CD4-positive, alpha-beta T cell treated with Interleukin-2 at 100 ng/mL for 4 hours (primary cell): ENCODE data around the gene CENPI.
"Not testable (repeated sequence)": the region's sequence is repeated elsewhere in the genome, so short reads cannot be mapped to it uniquely, and the experiment has no call there.

Experiments
- DNase-seq: peaks from one replicate; pipeline ENCODE4 v3.0.0-alpha.2; 2020; ENCODE audit warnings: low spot score

CENPI gene, protein sequence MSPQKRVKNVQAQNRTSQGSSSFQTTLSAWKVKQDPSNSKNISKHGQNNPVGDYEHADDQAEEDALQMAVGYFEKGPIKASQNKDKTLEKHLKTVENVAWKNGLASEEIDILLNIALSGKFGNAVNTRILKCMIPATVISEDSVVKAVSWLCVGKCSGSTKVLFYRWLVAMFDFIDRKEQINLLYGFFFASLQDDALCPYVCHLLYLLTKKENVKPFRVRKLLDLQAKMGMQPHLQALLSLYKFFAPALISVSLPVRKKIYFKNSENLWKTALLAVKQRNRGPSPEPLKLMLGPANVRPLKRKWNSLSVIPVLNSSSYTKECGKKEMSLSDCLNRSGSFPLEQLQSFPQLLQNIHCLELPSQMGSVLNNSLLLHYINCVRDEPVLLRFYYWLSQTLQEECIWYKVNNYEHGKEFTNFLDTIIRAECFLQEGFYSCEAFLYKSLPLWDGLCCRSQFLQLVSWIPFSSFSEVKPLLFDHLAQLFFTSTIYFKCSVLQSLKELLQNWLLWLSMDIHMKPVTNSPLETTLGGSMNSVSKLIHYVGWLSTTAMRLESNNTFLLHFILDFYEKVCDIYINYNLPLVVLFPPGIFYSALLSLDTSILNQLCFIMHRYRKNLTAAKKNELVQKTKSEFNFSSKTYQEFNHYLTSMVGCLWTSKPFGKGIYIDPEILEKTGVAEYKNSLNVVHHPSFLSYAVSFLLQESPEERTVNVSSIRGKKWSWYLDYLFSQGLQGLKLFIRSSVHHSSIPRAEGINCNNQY

DNA sequence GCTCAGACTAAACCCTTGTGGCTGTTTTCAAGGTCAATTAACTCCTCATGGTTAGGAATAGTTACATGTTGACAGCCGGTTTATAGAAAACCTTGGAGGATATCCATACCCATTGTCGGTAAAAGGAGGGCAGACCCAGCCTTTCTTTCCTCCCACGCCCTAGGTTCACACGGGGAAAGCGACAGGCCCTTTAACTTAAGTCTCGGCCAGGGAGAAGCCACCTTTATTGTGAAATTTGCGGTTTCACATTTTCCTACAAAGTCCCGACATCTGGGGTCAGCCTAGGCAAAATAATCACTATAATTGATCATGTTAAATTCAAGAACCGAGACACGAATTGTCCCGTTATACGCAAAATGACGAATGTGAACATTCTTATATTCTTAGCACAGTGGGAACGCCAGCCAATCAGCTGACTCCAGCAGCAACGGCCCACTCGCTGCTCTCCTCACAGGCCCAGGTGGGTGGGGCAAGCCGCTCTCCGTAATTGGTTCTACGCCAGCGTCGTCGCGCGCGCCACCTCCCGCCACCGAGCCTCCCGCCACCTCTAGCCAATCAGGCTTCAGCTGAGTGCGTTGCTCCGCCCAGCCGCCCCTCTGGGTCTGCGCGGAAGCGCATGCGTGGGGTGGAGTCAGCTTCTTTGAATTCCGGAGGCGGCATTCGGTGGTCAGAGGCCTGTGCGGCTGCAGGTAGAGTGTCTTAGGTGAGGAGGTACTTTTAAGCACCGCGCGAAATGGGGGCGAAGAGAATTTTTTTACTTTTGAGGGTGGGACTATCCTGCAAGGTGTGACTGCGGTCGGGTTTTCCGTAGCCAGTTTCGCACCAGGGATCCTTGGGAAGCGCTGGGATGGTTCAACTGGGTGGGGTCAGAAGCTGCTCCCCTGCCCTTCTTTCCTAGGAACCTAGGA lies at the start of gene CENPI:
Gene CENPI, plus strand, starts transcription at position 659 of the 908 bp plus-strand sequence. CDS start 2,867 bp downstream, outside the sequence.
- DNase-seq, result peak; percentile 95

- DNase-seq, result no peak
Measured at GRCh38 chrX:101051153-101051548, 46.9 kb upstream of the CENPI start.

DNA sequence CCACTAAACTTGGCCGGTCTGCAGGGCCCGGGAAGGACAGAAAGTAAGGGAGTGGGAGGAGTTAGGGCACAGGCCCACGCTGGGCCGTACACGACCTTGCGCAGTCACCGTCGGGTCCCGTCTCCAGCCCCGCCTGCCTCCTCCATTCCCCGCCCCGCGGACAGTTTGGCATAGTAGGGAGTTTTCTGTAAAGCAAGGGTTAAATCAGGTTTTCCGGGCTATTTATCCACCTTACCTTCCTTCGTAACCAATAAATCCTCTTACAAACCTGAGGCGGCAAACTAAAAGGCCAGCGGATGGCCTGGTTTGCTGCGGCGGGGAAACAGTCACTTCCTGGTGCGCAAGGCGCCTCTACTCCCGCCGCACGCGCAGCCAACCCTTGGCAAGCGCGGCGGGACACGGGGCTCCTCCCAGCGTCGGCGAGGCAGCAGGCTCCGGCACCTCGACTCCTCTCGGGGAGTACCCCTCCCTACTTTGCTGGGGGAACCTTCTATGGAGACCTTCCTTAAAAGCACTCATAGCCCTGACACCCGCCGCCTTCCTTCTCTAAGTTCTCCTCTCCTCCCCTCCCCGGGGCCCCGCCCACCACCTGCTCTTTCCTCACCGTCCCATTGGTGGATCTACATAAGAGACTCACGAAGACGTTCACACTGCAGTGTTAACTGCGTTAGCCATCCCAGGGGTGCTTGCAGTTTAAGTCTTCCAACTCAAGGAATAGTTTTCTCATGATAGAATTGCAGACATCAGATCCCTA lies 46.3 kb upstream of the CENPI start, which contains the start of gene TRMT2B:
Gene TRMT2B, minus strand, starts transcription at position 563 of the 754 bp plus-strand sequence. CDS start 9,822 bp downstream, outside the sequence.
- DNase-seq, result peak; percentile 81

- not testable (repeated sequence) for DNase-seq
Measured at GRCh38 chrX:101056551-101056950, 41.5 kb upstream of the CENPI start.

- no peak for DNase-seq
Measured at GRCh38 chrX:101057093-101057714, 40.8 kb upstream of the CENPI start.

DNA sequence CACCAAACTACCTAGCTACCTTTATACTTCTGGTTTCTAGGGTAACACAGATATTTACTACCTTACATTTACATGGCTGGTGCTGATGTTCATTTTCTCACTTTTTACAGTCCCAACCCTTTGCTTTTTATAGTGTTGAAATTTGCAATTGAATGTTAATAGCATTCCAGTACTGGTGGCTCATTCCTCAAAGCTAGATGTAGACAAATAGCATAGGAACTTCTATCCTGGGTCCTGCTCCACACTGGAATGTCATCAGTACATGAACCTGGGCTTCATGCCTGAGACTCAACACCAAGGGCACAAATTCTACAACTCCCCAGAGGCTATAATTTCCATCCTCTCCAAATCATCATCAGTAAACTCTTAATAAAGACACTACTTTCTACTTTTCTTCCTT lies 35.8 kb upstream of the CENPI start:
- no peak for DNase-seq

- DNase-seq, result no peak
Measured at GRCh38 chrX:101071582-101071981, 26.4 kb upstream of the CENPI start.

DNA sequence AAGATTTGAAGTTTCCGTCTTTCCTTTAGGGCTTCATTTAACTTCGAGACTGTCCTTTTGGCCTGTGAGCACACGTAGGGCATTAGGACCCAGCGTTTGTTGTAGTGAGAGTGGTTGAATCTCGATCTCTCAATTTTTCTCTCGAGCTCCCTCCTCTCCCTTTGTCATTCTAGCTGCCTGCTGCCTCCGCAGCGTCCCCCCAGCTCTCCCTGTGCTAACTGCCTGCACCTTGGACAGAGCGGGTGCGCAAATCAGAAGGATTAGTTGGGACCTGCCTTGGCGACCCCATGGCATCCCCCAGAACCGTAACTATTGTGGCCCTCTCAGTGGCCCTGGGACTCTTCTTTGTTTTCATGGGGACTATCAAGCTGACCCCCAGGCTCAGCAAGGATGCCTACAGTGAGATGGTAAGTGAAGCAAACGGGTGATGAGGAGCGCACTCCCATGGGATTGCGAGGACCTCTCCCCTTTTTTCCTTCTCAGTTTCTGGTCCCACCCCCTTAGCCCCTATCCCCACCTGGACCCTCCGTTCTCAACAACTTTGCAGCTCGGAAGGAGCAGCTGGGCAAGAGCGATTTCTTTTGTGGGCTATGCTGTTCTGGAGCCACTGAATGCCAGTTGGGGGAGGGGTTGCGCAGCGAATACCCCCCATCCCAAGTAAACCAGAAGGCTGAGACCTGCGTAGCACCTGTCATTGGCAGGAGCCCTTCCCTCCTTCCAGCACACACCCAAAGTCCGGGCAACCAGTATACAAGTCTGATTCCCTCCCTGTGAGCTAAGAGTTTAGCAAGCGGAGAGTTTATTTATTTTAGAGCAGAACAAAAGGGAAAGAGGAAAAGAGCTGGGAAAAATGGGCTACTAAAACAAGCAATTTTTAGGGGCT lies 19.0 kb upstream of the CENPI start, which contains the start of gene TMEM35A:
Gene TMEM35A, plus strand, starts transcription at position 164 of the 883 bp plus-strand sequence. Its CDS starts 124 bp downstream, at position 288.
- no peak for DNase-seq

- DNase-seq, result no peak
Measured at GRCh38 chrX:101079736-101080270, 18.2 kb upstream of the CENPI start.

DNA sequence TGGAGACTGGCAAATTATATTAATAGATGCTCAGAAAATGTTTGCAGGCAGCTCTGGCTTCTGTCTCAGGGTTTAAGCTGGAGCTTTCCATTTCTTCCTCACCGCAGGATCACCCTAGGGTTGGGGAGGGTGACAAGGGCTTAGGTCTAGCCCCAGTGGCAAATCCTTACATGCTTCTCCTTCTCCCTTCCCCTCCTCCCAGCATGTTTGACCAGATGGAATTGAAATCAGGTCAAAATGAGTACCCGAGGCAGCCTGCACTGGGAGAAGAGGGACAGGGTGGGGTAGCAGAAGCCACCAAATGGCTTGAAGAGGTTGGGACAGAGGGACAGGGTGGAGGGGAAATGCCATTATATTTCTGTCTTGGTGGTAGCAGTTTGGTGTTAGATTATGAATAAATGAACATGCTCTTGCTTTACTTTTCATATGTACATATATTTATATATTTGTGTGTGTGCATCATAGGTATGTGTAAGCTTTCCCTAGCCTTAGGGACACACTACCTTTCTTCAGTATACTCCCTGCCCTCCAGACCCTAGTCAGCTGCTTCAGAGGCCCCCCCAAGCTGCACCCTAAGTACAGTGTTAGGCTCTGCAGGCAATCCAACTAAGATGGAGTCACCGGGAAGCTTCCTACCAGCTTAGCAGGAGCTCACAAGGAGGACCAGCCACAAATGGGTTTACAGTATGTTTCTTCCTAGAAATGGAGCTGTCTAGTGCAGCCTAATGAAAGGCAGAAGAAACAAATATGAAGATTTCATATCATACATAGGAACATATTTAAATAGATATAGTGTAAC lies 17.5 kb upstream of the CENPI start:
- DNase-seq, result no peak

GRCh38 chrX:101081231-101081630 lies 16.8 kb upstream of the CENPI start:
- no peak for DNase-seq

GRCh38 chrX:101091817-101092216 lies 6.2 kb upstream of the CENPI start:
- DNase-seq, result no peak

DNA sequence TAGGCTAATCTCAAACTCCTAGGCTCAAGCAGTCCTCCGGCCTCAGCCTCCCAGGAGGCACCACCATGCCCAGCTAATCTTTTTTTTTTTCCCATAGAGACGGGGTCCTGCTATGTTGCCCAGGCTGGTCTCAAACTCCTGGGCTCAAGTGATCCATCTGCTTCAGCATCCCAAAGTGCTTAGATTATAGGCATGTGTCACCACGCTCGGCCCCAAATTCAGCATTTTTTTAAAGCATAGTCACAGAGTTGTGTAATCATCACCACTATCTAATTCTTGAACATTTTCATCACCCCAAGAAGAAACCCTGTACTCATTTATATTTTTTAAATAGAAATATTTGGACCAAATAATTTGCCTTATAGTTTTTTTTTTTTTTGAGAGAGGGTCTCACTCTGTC lies 10.3 kb downstream of the CENPI start:
- DNase-seq, result no peak

GRCh38 chrX:101117701-101118100 lies 19.7 kb downstream of the CENPI start:
- no peak for DNase-seq

DNA sequence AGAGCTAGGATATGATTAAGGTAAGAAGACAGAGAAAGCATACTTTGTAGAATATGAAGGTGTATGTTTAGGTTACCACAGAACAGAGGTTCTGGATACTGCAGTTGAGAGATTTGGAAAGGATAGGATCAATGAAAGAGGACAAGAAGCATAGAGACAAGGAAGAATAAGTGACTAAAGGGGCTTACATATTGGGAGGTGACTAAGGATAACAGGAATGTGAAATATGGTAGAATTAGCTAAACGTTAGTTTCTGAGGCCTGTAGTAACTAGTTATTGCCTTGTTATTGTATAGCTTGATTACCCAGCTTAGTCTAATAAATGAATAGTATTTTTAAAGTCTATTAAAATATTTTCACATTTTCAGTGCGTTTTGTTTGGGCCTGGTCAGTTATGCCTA lies 38.2 kb downstream of the CENPI start:
- DNase-seq, result no peak
